Stimulated activated CD8-positive, alpha-beta memory T cell treated with anti-CD3 and anti-CD28 coated beads, Interleukin-15, amount 100 ng/mL, for 4 hours (primary cell): ENCODE data around the gene MAPK9.

ENCODE experiments used
- DNase-seq, 2 donors: peaks; one replicate each; pipeline ENCODE4 v3.0.0-alpha.2; 2020; ENCODE audit warnings: low read depth in 2 of 2

Gene MAPK9

DNA sequence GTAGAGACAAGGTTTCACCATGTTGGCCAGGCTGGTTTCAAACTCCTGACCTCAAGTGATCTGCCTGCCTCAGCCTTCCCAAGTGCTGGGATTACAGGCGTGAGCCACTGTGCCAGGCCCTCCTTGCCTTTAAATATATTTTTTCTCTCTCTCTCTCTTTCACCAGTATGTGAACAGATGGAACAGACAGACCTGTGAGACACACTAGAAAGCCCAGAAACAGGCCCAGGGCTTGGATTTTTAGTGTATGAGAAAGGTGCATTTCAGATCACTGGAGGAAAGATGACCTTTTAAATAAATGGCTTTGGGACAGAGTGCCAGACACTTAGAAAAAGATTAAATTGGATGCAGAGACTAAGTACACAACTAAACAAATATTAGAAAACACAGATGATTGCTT is 86.0 kb downstream of the MAPK9 start:
- DNase-seq, result no peak

DNA sequence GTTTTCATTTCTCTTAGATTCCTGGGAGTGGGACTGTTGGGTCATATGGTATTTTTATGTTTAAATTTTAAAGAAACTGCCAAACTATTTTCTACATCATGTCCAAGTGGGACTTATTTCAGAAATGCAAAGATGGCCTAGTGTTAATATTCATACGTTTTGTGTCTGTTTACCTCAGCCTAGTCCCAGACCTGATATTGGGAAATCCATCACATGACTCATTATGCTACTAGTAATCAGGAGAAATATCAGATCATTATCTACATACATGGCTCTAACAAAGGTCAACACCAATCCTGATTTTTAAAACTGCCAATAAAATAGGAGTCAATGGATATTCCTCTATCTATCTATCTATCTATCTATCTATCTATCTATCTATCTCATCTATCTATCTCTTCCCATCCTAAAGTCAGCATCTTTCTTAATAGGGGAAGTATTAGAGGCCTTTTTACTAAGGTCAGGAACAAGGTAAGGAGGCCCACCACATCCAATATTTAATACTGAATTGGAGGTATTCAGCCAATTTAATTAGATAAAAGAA is 87.5 kb downstream of the MAPK9 start:
- DNase-seq, result no peak

- no peak for DNase-seq
Measured at GRCh38 chr5:180202939-180203573, 88.8 kb downstream of the MAPK9 start.

DNA sequence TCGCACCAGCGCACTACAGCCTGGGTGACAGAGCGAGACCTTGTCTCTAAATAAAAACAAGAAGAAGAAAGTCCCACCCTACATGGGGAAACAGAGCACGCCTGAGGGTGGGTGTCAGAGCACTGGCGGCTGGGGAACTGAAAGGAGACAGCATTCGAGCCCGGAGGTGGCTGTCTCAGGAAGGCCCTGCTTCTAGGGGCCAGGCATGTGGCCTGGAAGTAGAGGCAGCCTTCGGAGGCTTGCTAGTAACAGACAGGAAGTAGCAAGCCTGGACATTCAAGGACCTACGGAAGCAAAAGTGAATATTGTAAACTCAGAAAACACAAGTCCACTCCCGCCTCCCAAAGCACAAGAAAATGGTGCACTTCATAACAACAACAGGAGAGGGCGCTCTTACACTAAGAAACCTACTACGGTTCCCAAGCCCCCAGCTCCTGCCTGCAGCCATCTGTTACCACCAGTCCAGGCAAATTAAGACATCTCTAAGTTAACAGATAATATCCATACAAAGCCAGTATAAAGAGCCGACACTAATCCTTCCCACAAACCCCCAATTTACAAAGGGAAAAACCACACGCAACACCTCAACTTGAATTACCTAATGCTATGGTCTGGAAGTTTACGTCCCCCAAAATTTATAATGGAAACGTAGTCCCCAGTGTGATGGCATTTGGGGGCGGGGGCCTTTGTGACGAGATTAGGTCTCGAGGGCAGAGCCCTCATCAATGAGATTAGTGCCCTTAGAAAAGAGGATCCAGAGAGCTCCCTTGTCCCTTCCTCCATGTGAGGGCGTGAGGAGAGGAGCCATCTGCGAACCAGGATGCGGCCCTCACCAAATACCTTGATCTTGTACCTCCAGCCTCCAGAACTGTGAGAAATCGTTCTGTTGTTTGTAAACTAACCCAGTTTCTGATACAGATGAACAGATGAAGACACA is 90.6 kb downstream of the MAPK9 start:
- DNase-seq, result no peak

DNA sequence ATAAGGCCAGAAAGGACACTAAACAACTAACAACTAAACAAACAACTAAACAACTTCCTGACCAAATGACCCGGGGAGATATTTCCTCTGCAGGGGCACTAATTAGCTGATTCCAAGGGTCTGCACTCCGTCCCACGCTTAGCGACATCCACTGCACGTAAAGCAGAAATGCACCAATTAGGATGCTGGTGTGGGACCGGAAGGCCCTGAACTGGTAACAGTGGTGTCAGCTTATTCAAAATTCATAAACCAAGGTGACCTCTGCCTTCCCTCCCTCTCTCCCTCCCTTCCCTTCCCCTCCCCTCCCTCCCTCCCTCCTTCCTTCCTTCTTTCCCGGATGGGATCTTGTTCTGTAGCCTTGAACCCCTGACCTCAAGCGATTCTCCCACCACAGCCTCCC is 92.5 kb downstream of the MAPK9 start:
- DNase-seq, result no peak

DNA sequence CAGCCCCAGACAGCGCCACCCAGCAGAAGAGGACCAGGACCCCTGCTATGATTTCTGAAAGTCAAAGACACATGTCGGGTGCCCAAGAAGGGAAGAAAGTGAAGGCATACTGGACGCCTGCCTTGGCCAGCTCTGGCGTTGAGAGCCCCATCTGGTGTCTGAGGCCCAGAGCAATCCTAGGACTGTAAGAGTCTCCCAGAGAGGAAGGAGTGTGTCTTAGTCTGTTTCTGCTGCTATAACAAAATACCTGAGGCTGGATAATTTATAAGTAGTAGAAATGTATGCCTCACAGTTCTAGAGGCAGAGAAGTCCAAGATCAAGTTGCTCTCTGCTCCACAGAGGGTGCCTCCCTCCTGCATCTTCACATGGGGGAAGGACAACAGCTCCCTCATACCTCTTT is 93.7 kb downstream of the MAPK9 start:
- no peak for DNase-seq

GRCh38 chr5:180197016-180197702 is 94.7 kb downstream of the MAPK9 start:
- DNase-seq, result no peak

DNA sequence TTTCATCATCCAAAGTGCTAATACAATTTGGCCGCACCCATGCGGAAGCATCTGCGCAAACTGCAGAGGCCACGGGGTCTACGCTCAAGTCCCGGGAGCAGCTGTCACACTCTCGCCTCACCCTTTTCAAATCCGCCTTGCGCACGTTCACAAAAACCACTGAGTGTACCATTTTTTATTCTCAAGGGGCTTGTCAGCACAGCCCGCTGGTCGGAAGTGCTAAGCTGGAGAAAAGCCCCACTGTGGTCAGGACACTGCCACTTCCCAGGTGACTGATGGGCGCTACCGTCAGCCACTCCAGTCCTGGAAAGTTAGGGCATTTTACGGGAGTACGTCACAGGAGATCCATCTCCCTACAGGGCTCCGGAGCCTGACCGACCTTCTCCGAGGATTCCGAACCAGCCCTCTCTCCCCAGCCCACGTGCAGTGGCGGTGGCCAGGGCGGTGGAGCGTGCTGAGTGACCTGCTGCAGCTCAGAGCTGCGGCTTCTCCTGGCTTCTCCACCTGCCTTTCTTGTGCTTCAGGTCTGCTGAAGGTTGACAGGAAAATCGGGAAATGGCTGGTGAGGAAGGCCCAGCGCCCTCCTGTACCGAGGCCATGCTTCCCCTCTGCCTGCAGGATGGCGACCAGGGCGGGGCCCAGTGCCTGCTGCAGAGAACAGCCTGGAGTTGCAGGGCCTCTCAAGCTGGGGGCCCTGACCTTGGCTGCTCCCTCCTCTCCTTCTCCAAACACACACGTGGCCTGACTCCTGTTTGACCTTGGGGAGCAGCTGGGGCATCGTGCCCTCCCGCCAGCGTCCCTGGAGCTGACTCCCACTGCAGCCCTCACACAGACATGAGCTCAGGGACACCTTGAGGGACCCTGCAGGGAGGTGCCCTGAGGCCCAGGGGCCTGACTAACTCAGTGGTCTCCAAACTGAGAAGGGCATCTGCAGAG is 97.2 kb downstream of the MAPK9 start:
- no peak for DNase-seq

DNA sequence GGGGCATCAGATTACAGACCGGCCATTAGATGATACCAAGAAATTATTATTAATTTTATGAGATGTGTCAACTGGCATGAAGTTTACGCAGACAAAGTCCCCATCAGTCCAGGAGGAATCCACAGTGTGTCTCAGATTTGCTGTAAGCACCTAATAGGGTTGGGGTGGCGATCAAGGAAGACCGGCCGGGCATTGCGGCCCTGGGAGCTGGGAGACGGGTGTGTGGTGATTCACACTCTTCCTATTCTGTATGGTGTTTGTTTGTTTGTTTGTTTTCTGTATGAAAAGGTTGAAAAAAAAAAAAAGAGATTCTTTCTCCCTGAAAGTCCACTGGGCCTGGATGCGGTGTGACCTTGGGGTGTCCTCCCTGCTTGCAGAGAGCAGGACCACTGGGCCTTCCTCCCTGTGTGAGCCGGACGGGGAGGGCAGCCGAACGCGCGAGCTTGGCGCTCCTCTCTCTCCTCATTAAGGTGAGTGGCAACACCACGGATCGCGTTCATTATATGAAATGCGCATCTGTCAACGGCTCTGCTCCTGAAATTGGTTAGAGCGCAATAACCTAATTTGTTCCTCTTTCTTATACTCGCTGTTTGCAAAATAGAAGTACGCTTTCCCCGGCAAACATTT is 98.0 kb downstream of the MAPK9 start:
- DNase-seq, result no peak

GRCh38 chr5:180191716-180192115 is 100.2 kb downstream of the MAPK9 start:
- DNase-seq, result no peak

DNA sequence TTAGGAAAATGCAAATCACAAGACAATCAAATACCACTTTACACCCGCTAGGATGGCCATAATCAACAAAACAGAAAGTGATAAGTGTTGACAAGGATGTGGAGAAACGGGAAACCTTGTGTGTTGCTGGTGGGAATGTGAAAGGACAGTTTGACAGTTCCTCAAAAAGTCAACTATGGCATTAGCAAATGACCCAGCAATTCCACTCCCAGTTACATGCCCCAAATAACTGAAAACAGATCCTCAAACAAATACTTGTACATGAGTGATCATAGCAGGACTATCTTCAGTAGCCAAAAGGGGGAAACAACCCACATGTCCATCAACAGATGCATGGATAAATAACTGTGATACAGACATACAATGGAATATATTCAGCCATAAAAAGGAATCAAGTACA is 104.1 kb downstream of the MAPK9 start:
- DNase-seq, result no peak
